Spleen (tissue), 11 donors: ENCODE measurements around the gene TTC21A. TPM values are rescaled to one million over a fixed set of nuclear protein-coding genes. Genes with fewer than 3 reads are reported as not detected.

Experiments used
- DNase-seq: peaks from one replicate; pipeline ENCODE4 v3.0.0-alpha.2; 2020
- H3K27ac ChIP-seq, 8 donors: fragments of 200-600 bp; sonication (generic) in 7 of 8; 1 replicate in 4 of 8; 2 replicates in 4 of 8; pipeline versions ENCODE4 v1.5.0 to v1.8.0; 2016 to 2021; ENCODE audit warnings: inconsistent platforms in 4 of 8, mild to moderate bottlenecking in 4 of 8, moderate library complexity in 1 of 8
- H3K27me3 ChIP-seq, 7 donors: fragments of 200-600 bp; sonication (generic) in 6 of 7; replicated peaks in 1 of 7; 1 replicate in 4 of 7; 2 replicates in 3 of 7; pipeline versions ENCODE4 v1.5.0 to v1.8.0; 2016 to 2021; ENCODE audit warnings: inconsistent platforms in 3 of 7, mild to moderate bottlenecking in 1 of 7
- H3K36me3 ChIP-seq, 6 donors: fragments of 200-600 bp; sonication (generic) in 5 of 6; 1 replicate in 4 of 6; 2 replicates in 2 of 6; pipeline versions ENCODE4 v1.5.0 to v1.8.0; 2016 to 2021; ENCODE audit warnings: inconsistent platforms in 2 of 6
- H3K4me1 ChIP-seq, 6 donors: fragments of 200-600 bp; sonication (generic) in 5 of 6; 1 replicate in 3 of 6; 2 replicates in 3 of 6; pipeline versions ENCODE4 v1.5.0 to v1.8.0; 2016 to 2021; ENCODE audit warnings: inconsistent platforms in 3 of 6
- H3K4me3 ChIP-seq, 8 donors: fragments of 200-600 bp; sonication (generic) in 7 of 8; 1 replicate in 4 of 8; 2 replicates in 4 of 8; pipeline versions ENCODE4 v1.5.0 to v1.8.0; 2016 to 2021; ENCODE audit warnings: inconsistent platforms in 4 of 8, mild to moderate bottlenecking in 4 of 8, moderate library complexity in 2 of 8
- H3K9me3 ChIP-seq, 8 donors: fragments of 200-600 bp; sonication (generic) in 7 of 8; 1 replicate in 4 of 8; 2 replicates in 4 of 8; pipeline versions ENCODE4 v1.5.0 to v1.8.0; 2016 to 2021; ENCODE audit warnings: inconsistent platforms in 4 of 8
- POLR2A ChIP-seq, 3 donors: fragments of 450-650 bp; IDR thresholded peaks; one replicate each; pipeline ENCODE4 v1.5.1; 2017; ENCODE audit warnings: antibody characterized with exemption in 3 of 3, mild to moderate bottlenecking in 1 of 3
- POLR2AphosphoS5 ChIP-seq, 3 donors: sonication (generic); formaldehyde crosslinking; IDR thresholded peaks; one replicate each; pipeline ENCODE4 v1.5.1; 2017; ENCODE audit warnings: antibody characterized with exemption in 3 of 3
- WGBS, 5 donors: extraction: QIAGEN DNeasy Blood & Tissue Kit in 3 of 5; methylation state at CpG; one replicate each; pipeline versions ENCODE4 v1.1.5 to v1.1.7; 2013 to 2018; 5-methylcytosine and 5-hydroxymethylcytosine counted together
- intact Hi-C: fragments of 100-400 bp; cut with DNase I; formaldehyde crosslinking; loops from one replicate; pipeline ENCODE4 v1.15.0; 2023; ENCODE audit warnings: low total_unique reads
- polyA plus RNA-seq, 3 donors: library from polyadenylated mRNA; stranded (reverse); fragments of 200-250 nt; gene quantifications; one replicate each; pipeline ENCODE4 v1.2.1, GENCODE V29; 2013
- total RNA-seq, 7 donors: library from RNA; depleted of rRNA in 3 of 7; stranded (reverse); fragments of >200 nt in 3 of 7; fragmentation: NEBNext Ultra II Directional in 4 of 7; extraction: Animal tissue kit (Norgen Biotek cat#: 25700) in 4 of 7; gene quantifications; one replicate each; pipeline versions ENCODE4 v1.1.0 to v1.2.1, GENCODE V29; 2016 to 2021
- TF ChIP-seq, protein P1 (sequence below), 11 experiments: fragments of 200-600 bp in 7 of 11; fragments of 450-650 bp in 4 of 11; sonication (generic) in 4 of 11; IDR thresholded peaks in 8 of 11; conservative IDR thresholded peaks in 3 of 11; 1 replicate in 7 of 11; 2 replicates in 4 of 11; pipeline versions ENCODE4 v1.4.0 to v1.8.0; 2016 to 2021; ENCODE audit warnings: antibody characterized with exemption in 11 of 11, inconsistent platforms in 4 of 11, mild to moderate bottlenecking in 1 of 11
- donor health status: healthy with polysubstance abuse.
- donor health status: DM: no; HTN: no; CAD: no; lungs with moderate emphysema.
- donor health status: DM: no; HTN: no; CAD: no.
- donor health status: Bipolar disorder and iron deficiency.
- donor health status: healthy.
- donor health status: DM: no; HTN: no; CAD: no.
- donor health status: DM: yes; HTN: yes; CAD: no.

The TTC21A gene
- total and polyA plus RNA-seq, 10 donors, result 11.6 to 34.3 (median 16.0) TPM

DNA sequence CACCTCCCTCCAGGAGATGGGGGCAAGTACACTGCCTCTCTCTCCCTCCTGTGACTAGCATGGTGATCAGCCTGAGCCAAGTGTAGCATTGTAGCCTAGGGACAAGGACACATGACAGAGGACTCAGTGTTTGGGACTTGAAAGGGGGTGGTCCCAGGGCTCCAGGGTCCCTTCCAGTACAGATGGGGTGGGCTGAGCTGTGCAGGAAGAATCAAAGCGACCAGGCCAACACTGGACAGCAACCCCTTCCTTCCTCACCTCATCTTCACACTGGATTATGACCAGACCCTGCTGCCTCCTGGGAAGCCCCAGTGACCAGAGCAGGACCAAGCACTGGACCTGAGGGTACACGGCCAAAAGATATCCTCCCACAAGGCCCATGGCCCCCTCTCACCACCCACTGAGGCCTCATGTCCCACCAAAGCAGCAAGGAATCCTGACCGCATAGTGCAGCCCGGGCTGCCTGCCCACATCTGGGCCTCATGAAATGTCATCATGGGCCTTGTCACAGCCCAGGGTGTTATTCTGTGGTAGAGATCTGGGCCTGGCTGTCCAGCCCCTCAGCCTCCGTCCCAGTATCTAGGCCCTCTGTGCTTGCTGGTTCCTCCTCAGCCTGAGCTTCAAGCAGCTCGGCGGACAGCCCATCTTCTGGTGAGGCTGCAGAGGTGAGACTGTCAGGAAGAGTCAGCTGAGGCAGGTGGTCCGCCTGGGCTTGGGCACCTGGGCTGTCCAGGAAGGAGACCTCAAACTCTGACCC, 9.6 kb upstream of the TTC21A start:
- H3K4me3 ChIP-seq, result no peak overlapping the region
- no peaks in the 10 kb centered on the region for H3K9me3 ChIP-seq
- H3K4me1 ChIP-seq, result peaks cover 0 to 34% (median 11%) of the 10 kb centered on the region in 6 donors
- intact Hi-C loops, result no loop called here
- peaks cover 0 to 97% (median 77%) of the 10 kb centered on the region in 6 donors for H3K36me3 ChIP-seq
- TF ChIP-seq POLR2A (IDR thresholded peaks at IDR 0.05), result no peak
- peak in 2 of 3 donors; percentile 15 to 39 for TF ChIP-seq POLR2AphosphoS5 (IDR thresholded peaks at IDR 0.05)
- TF ChIP-seq, protein P1, sequence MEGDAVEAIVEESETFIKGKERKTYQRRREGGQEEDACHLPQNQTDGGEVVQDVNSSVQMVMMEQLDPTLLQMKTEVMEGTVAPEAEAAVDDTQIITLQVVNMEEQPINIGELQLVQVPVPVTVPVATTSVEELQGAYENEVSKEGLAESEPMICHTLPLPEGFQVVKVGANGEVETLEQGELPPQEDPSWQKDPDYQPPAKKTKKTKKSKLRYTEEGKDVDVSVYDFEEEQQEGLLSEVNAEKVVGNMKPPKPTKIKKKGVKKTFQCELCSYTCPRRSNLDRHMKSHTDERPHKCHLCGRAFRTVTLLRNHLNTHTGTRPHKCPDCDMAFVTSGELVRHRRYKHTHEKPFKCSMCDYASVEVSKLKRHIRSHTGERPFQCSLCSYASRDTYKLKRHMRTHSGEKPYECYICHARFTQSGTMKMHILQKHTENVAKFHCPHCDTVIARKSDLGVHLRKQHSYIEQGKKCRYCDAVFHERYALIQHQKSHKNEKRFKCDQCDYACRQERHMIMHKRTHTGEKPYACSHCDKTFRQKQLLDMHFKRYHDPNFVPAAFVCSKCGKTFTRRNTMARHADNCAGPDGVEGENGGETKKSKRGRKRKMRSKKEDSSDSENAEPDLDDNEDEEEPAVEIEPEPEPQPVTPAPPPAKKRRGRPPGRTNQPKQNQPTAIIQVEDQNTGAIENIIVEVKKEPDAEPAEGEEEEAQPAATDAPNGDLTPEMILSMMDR (IDR thresholded peaks at IDR 0.05 in 8 of 11, conservative IDR thresholded peaks at IDR 0.05 in 3 of 11), result no peak
- H3K27me3 ChIP-seq, result no peaks in the 10 kb centered on the region
- no peak for DNase-seq
- H3K27ac ChIP-seq, result no peak overlapping the region
- WGBS, 5 donors, result 87 to 93% (median 92%) methylated on average over 6 to 8 of the region's 8 CpGs

DNA sequence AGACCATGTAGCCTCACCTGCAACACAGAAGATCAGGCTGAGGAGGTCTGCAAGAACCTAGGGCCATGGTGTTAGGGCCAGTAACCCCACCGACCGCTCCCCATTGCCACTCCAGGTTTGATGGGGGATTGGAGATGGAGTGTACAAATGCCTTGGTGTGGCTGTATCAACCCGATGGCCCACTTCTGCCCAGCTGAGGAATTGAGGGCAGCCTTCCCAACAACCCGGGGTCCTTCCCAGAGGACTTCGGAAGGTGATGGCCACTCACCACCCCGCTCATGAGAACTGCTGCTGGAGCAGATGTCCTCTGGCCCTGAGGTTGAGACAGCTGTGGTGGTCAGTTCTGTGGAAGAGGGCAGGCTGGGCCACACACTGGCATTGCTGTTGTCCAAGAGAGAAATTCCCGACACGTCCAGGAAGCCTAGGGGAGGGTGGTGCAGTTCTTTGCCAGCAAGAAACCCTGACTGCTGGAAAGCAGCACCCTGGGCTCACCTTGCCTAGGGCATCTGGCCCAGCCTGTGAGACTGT, 8.9 kb upstream of the TTC21A start:
- H3K36me3 ChIP-seq, result peaks cover 0 to 95% (median 70%) of the 10 kb centered on the region in 6 donors
- no peak for DNase-seq
- no peak overlapping the region for H3K4me3 ChIP-seq
- no peaks in the 10 kb centered on the region for H3K9me3 ChIP-seq
- H3K27ac ChIP-seq, result no peak overlapping the region
- 92 to 100% (median 93%) methylated on average over 3 to 8 of the region's 8 CpGs for WGBS, 5 donors
- no peak for TF ChIP-seq POLR2A (IDR thresholded peaks at IDR 0.05)
- no peak for TF ChIP-seq POLR2AphosphoS5 (IDR thresholded peaks at IDR 0.05)
- TF ChIP-seq, protein P1 (IDR thresholded peaks at IDR 0.05 in 8 of 11, conservative IDR thresholded peaks at IDR 0.05 in 3 of 11), result no peak
- peaks cover under 1 to 40% (median 14%) of the 10 kb centered on the region in 6 donors for H3K4me1 ChIP-seq
- intact Hi-C loops, result no loop called here
- H3K27me3 ChIP-seq, result no peaks in the 10 kb centered on the region

DNA sequence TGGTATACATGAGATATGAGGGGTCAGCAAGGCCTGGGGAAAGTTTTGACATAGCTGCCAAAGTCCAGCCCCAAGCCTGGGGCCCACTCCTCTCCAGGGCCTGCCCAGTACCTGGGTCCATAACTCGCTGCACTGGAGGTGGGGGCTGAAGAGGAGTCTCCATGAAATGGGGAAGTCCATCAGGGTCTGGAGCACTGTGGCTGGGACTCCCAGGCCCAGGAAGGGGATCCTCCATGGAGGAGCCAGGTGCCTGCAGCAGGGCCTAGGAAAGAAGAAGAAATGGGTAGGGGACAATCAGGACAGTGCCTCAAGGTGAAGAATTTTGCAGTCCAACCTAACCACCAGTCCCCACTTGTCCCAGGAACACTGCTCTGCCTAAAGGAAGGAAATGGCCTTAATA, 8.2 kb upstream of the TTC21A start:
- TF ChIP-seq POLR2AphosphoS5 (IDR thresholded peaks at IDR 0.05), result no peak
- TF ChIP-seq POLR2A (IDR thresholded peaks at IDR 0.05), result no peak
- TF ChIP-seq, protein P1 (IDR thresholded peaks at IDR 0.05 in 8 of 11, conservative IDR thresholded peaks at IDR 0.05 in 3 of 11), result no peak
- Histone ChIP-seq H3K27ac (no peak overlapping the region), H3K27me3 (no peaks in the 10 kb centered on the region), H3K4me3 (no peak overlapping the region), H3K9me3 (no peaks in the 10 kb centered on the region), H3K36me3 (peaks cover 0 to 88% (median 63%) of the 10 kb centered on the region in 6 donors), H3K4me1 (peaks cover 3 to 47% (median 19%) of the 10 kb centered on the region in 6 donors)
- 83 to 100% (median 86%) methylated on average over 1 of the region's 1 CpG for WGBS, 5 donors
- DNase-seq, result no peak
- intact Hi-C loops, result no loop called here
